GM18520 (cell line): ENCODE measurements around the gene PRR30.

Experiments used
- ATAC-seq: cut with Tn5 transposase; IDR thresholded peaks from one replicate; pipeline ENCODE4 v1.9.1; 2021; ENCODE audit not compliant: unreplicated experiment

Gene PRR30

GRCh38 chr2:27099334-27099955 lies 39.8 kb downstream of the PRR30 start:
- no peak for ATAC-seq

GRCh38 chr2:27097341-27097740 lies 41.9 kb downstream of the PRR30 start:
- no peak for ATAC-seq

GRCh38 chr2:27096748-27097297 lies 42.4 kb downstream of the PRR30 start:
- ATAC-seq: no peak

- ATAC-seq: no peak
Measured at GRCh38 chr2:27095745-27096651, 43.2 kb downstream of the PRR30 start.

- no peak for ATAC-seq
Measured at GRCh38 chr2:27095427-27095744, 43.8 kb downstream of the PRR30 start.

GRCh38 chr2:27094353-27094984 lies 44.7 kb downstream of the PRR30 start:
- no peak for ATAC-seq

GRCh38 chr2:27093430-27094352 lies 45.5 kb downstream of the PRR30 start:
- ATAC-seq: no peak

GRCh38 chr2:27092696-27093429 lies 46.3 kb downstream of the PRR30 start:
- ATAC-seq: no peak

GRCh38 chr2:27091746-27092695 lies 47.2 kb downstream of the PRR30 start:
- no peak for ATAC-seq

GRCh38 chr2:27089111-27089954 lies 49.9 kb downstream of the PRR30 start:
- no peak for ATAC-seq

GRCh38 chr2:27088634-27089033 lies 50.6 kb downstream of the PRR30 start:
- ATAC-seq: no peak

GRCh38 chr2:27087823-27088410 lies 51.3 kb downstream of the PRR30 start:
- no peak for ATAC-seq
